Superior temporal gyrus (tissue), 1 donor: Measurements from ENCODE around the gene AKT1.
A peak's percentile ranks its signal among the peaks of the same experiment; 100 is the strongest.
"Not testable (repeated sequence)": the region's sequence is repeated elsewhere in the genome, so short reads cannot be mapped to it uniquely, and the experiment has no call there.

ENCODE experiments used
- DNase-seq: peaks from one replicate; pipeline ENCODE4 v3.0.0-alpha.2; 2016; ENCODE audit errors: extremely low spot score

The AKT1 gene

GRCh38 chr14:104753528-104754212, 41.9 kb downstream of the AKT1 start:
- DNase-seq, result no peak

- DNase-seq, result peak; percentile 99
Measured at GRCh38 chr14:104752735-104753527, 42.6 kb downstream of the AKT1 start, which contains the start of gene SIVA1. Gene SIVA1 (plus strand): TSS chr14:104753147. CDS start chr14:104753202, 55 bp downstream.

- peak; percentile 95 for DNase-seq
Measured at GRCh38 chr14:104752423-104752734, 43.2 kb downstream of the AKT1 start.

GRCh38 chr14:104751539-104752422, 43.8 kb downstream of the AKT1 start:
- no peak for DNase-seq

DNA sequence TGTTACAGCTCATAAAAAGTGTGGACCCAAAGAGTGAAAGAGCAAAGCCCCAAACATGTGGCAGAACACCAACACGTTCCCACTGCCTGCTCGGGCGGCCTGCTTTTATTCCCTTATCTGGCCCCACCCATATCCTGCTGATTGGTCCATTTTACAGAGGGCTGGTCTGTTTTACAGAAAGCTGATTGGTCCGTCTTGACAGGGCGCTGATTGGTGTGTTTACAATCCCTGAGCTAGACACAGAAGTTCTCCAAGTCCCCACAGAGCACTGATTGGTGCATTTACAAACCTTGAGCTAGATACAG, 44.8 kb downstream of the AKT1 start:
- not testable (repeated sequence) for DNase-seq

- no peak for DNase-seq
Measured at GRCh38 chr14:104750056-104750752, 45.3 kb downstream of the AKT1 start.

- DNase-seq, result peak; percentile 80
Measured at GRCh38 chr14:104749111-104749649, 46.4 kb downstream of the AKT1 start.

DNA sequence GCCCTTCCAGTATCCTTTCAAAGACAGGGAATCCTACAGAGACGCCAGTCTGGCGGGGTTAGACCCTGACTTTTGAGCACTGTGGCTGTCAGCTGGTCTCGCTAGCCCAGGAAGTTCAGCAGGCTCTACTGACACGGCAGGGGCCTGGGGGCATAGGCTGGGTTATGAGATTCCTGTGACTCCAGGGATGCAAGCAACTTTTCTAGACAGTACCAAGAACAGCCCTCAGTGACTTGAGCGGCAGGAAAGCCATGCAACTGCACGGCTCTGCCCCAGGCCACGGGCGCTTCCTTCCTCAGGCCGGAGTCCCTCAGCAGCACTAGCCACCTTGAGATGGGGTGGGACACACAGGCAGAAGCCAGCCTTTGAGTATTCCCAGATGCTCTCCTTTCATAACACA, 47.7 kb downstream of the AKT1 start:
- DNase-seq, result no peak

GRCh38 chr14:104746934-104747481, 48.5 kb downstream of the AKT1 start:
- peak; percentile 73 for DNase-seq

DNA sequence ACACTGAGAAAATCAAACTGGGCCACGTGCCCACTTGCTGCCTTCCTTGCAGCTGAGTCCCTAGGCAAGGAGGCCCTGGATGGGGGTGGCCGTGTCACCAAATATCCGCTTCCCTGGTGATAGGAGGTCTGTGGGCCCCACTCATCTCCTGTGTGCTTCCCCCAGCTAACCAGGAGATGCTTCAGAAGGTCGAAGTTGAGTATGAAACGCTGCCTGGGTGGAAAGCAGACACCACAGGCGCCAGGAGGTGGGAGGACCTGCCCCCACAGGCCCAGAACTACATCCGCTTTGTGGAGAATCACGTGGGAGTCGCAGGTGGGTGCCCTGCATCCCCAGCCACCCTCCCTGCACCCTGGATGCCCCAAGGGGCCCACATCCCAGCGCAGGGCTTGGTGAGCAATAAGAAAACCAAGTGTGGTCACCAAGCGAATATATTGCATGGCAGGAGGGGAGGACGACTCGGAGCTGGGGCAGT, 49.4 kb downstream of the AKT1 start:
- no peak for DNase-seq

DNA sequence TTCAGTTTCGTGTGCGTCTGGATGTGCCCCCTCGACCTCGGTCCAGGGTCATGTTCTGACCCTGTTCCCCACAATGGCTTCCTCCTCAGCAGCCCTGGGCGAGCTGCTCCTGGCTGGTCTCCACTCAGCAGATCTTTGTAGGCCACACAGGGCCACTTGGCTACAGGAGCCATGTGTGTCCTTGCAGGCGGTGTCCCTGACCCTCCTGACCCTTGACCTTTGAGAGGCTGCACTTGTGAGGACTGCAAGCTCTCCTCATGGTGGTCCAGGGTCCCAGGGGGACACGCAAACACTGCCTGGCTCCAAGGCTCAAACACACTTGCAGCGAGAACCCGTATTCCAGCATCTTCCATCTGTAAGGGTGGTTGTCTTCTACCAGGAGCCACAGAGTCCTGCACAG, 50.1 kb downstream of the AKT1 start:
- no peak for DNase-seq

DNA sequence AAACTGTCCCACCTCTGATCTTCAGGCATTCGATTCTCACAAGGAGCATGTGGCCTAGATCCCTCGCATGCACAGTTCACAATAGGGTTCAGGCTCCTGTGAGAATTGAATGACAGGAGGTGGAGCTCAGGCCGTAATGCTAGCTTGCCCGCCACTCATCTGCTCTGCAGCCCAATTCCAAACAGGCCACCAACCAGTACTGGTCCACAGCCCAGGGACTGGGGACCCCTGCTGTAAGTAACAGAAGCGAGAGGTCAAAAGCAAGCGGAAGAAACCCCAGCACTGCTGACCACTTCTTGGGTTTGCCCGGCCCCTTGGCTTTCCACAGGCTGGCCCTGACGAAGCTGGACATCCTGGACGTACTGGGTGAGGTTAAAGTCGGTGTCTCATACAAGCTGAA, 51.1 kb downstream of the AKT1 start:
- no peak for DNase-seq

DNA sequence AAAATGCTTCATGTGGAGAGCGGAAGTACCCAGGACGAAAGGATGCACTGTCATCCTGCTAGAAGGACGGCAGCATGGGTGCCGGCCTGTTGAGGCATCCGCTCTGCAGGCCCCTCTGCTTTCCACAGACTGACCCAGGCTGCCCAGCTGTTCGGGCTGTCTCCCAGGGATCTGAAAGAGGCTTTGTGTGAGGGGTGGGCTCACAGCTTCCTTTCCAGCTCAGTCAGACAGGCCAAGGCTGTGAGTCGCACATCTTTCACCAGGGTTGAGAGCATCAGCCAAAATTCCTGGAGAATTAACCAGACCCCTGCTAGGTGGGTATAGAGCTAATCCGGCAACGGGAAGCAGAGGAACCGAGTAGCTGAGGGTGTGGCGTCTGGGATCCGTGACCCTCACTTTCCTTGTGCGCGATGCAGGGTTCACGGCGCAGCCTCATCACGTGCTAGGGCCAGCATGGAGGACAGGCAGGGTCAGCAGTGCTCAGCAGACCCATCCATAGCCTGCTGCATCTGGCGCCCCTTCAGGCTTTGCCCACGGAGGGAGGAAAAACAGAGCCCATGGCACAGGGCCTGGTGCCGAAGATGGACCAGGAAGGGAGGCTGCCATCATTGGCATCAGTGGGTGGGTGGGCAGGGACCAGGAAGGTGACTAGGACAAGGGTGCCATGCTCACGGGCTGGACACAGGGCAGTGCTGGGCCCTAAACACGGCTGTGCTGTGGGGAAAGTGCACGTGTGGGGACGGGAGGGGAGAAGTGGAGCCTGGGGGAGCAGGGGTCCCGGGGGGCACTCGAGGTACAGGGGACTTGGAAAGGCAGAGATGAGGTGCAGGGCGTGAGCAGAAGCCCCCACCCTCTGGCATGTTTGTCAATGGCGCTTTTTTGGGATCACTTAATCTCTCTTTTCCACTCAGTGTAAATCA, 51.8 kb downstream of the AKT1 start:
- DNase-seq, result peak; percentile 34

DNA sequence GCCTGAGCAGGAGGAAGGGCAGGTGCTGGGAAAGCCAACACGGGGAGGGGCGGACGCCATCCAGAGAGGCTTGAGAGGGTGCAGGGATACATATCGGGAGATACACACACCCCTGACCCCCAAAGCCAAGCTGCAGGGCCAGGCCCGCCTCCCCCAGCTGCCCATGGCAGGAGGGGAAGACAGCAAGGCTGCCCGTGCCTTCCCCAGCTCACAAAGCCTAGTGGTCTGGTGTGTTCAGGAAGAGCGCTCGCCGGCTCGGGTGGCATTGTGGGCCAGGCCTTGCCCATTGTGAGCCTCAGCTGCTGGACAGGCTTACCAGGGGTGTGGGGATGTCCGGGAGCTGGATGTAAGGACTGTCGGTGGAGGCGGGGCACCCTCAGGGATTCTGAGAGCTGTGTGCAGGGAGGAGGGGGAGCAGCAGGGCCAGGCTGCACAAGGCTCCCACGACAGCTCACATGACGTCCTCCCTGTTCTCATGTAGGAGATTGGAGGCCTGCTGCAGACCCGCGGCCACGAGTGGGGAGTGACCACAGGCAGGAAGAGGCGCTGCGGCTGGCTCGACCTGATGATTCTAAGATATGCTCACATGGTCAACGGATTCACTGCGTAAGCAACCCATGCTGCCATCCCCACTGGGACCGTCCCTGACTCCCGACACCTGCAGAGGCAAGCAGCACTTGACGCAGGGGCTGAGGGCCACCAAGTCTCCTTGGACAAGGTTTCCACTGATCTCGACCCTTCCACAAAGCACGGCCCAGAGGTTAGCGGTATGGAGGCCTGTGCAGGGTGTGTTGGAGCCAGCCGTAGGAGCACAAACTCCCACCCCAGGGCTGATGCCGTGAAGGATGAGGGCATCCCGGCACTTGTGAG, 52.7 kb downstream of the AKT1 start:
- DNase-seq, result no peak

DNA sequence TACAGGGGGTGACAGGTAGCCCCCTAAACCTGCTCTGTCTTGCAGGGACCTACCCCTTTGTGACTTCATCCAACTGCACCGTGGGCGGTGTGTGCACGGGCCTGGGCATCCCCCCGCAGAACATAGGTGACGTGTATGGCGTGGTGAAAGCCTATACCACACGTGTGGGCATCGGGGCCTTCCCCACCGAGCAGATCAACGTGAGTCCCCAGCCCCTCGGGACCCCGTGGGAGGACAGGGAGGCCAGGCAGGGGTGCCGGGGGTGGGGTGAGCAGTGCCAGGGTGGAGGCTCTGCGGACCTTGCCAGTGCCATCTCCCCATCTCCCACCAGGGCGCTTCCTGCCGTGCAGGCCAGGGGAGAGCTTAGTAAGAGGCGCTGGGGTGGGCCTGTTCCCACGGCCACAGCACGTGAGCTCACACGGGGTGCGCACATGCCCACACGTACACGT, 53.7 kb downstream of the AKT1 start:
- no peak for DNase-seq

DNA sequence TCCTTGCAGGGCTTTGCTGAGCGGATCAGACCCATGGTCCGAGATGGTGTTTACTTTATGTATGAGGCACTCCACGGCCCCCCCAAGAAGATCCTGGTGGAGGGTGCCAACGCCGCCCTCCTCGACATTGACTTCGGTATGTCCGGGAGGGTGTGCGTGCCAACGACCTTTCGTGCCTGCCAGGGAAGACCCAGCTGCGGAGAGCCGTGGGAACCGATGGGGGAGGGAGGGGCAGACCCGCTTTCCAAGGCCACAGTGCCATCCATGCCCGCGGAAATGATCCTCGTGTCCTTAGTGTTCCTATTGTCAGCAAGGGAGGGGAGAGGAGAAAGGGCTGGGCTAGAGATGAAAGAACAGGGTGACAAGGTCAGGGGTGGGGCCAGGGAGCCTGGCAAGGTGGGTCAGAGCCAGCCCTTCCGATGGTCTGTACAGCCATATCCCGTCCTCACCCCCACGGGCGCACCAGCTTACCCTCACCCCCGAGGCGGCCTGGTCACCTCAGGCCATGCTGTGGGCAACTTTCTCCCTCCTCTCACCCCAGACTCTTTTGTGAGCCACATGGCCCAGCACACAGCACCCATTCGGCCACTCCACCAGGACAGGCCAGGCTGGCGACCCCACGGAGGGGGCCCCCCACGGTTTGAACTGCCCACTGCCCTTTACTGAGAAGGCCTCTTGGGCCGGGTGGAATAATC, 54.3 kb downstream of the AKT1 start:
- DNase-seq, result no peak

DNA sequence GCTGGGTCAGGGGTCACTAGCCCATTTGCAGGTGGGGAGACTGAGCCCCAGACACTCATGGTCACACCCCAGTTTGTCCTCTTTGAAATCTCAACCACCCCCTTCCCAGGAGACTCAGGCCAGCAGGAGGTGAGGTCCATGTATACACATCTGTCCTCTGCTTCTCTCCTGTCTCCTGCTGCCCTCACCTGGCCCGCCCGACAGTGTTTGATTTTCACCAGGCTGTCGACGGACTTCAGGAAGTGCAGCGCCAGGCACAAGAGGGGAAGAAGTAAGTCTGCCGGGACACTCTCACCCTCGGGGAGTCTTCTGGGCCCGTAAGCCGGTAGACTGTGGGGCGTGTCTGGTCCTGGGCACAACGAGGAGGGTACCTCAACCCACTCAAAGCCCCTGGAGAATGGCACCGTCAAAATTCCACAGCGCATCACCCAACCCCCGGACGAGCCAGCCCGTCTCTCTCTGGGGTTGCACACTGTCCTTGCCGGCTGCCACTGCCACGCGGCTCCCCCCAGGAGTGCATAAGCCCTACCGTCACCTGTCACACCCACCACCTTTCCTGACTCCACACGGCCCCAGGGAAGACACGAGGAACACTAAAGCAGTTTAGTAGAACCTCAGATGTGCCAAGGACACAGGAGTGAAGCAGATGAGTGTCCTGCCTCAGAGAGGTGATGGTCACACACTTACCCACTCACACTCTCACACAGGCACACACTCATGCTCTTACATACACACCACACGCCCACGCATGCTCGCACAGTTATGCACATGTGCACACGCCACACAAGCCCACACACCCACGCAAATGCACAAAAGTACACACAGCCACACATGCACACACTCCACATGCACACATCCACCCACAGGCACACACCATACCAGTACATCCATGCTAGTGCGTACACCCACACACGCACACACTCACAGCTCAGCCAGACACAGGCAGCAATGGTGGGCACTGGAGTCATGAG, 55.7 kb downstream of the AKT1 start:
- no peak for DNase-seq
